SK-N-SH (cell line): Measurements from ENCODE around the gene SLC1A3.

Experiments
- EP300 ChIP-seq, 2 experiments: IDR thresholded peaks; 2 replicates each; pipeline versions ENCODE4 v1.4.0 to v1.6.1; 2012; ENCODE audit warnings: borderline replicate concordance in 1 of 2, low read depth in 1 of 2, low read length in 1 of 2
- TCF12 ChIP-seq: IDR thresholded peaks from 2 replicates; pipeline ENCODE4 v1.4.0; 2012
- TF ChIP-seq, protein P1 (sequence below): IDR thresholded peaks from 2 replicates; pipeline ENCODE4 v1.6.1; 2012; ENCODE audit warnings: mild to moderate bottlenecking, low read depth, low read length, moderate library complexity
- TF ChIP-seq, protein P2 (sequence below): fragments of 150-350 bp; IDR thresholded peaks from 2 replicates; pipeline ENCODE4 v1.6.1; 2017; ENCODE audit warnings: antibody characterized with exemption, low read length, low read depth, borderline replicate concordance
- TF ChIP-seq, protein P3 (sequence below): fragments of 200-600 bp; sonication (generic); IDR thresholded peaks from 2 replicates; pipeline ENCODE4 v1.6.1; 2017; ENCODE audit warnings: antibody characterized with exemption, mild to moderate bottlenecking, moderate library complexity

DNA sequence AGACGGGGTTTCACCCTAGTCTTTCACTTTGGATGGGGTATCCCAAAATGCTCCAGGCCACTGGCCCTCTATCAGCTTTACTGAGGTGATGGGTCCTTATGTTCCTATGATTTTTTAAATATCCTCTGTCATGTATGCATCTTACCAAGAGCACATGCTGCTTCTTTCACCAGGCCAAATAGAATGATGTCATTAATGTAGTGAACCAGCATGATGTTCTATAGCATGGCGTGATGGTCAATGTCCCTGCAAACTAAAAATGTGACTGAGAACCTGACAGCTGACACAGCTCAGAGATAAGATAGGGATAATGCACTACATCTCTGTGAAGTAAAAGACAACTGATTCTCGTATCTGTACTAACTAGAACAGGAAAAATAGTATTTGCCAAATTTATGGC, 103.6 kb downstream of the SLC1A3 start:
- TF ChIP-seq, protein P1, sequence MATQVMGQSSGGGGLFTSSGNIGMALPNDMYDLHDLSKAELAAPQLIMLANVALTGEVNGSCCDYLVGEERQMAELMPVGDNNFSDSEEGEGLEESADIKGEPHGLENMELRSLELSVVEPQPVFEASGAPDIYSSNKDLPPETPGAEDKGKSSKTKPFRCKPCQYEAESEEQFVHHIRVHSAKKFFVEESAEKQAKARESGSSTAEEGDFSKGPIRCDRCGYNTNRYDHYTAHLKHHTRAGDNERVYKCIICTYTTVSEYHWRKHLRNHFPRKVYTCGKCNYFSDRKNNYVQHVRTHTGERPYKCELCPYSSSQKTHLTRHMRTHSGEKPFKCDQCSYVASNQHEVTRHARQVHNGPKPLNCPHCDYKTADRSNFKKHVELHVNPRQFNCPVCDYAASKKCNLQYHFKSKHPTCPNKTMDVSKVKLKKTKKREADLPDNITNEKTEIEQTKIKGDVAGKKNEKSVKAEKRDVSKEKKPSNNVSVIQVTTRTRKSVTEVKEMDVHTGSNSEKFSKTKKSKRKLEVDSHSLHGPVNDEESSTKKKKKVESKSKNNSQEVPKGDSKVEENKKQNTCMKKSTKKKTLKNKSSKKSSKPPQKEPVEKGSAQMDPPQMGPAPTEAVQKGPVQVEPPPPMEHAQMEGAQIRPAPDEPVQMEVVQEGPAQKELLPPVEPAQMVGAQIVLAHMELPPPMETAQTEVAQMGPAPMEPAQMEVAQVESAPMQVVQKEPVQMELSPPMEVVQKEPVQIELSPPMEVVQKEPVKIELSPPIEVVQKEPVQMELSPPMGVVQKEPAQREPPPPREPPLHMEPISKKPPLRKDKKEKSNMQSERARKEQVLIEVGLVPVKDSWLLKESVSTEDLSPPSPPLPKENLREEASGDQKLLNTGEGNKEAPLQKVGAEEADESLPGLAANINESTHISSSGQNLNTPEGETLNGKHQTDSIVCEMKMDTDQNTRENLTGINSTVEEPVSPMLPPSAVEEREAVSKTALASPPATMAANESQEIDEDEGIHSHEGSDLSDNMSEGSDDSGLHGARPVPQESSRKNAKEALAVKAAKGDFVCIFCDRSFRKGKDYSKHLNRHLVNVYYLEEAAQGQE = no peak
- TF ChIP-seq EP300 (IDR thresholded peaks at IDR 0.05; ENCODE audit: borderline replicate concordance in 1 of 2, low read depth in 1 of 2, low read length in 1 of 2) (no peak), TCF12 (no peak)
- TF ChIP-seq, protein P2, sequence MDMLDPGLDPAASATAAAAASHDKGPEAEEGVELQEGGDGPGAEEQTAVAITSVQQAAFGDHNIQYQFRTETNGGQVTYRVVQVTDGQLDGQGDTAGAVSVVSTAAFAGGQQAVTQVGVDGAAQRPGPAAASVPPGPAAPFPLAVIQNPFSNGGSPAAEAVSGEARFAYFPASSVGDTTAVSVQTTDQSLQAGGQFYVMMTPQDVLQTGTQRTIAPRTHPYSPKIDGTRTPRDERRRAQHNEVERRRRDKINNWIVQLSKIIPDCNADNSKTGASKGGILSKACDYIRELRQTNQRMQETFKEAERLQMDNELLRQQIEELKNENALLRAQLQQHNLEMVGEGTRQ = no peak
- TF ChIP-seq, protein P3, sequence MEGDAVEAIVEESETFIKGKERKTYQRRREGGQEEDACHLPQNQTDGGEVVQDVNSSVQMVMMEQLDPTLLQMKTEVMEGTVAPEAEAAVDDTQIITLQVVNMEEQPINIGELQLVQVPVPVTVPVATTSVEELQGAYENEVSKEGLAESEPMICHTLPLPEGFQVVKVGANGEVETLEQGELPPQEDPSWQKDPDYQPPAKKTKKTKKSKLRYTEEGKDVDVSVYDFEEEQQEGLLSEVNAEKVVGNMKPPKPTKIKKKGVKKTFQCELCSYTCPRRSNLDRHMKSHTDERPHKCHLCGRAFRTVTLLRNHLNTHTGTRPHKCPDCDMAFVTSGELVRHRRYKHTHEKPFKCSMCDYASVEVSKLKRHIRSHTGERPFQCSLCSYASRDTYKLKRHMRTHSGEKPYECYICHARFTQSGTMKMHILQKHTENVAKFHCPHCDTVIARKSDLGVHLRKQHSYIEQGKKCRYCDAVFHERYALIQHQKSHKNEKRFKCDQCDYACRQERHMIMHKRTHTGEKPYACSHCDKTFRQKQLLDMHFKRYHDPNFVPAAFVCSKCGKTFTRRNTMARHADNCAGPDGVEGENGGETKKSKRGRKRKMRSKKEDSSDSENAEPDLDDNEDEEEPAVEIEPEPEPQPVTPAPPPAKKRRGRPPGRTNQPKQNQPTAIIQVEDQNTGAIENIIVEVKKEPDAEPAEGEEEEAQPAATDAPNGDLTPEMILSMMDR = no peak
